GM23338 (cell line): ENCODE data around the gene FAM227B. TPM values are rescaled to one million over a fixed set of nuclear protein-coding genes. Genes with fewer than 3 reads are reported as not detected.

Experiments
- ATAC-seq: fragments of 200-7000 bp; cut with Tn5 transposase; 3 replicates; pipeline ENCODE4 v1.9.1; 2020
- DNase-seq: peaks from one replicate; pipeline ENCODE4 v3.0.0-alpha.2; 2015; ENCODE audit warnings: low spot score
- H2AFZ ChIP-seq: fragments of 200-600 bp; sonication (generic); 2 replicates; pipeline ENCODE4 v1.8.0; 2016; ENCODE audit warnings: antibody characterized with exemption, mild to moderate bottlenecking, moderate library complexity
- H3F3A ChIP-seq: fragments of 200-600 bp; sonication (generic); replicated peaks from 2 replicates; pipeline ENCODE4 v1.8.0; 2017; ENCODE audit warnings: antibody characterized with exemption, mixed run types, low read depth
- H3K27ac ChIP-seq: fragments of 200-600 bp; sonication (generic); 2 replicates; pipeline ENCODE4 v1.6.1; 2016; ENCODE audit warnings: low read depth
- H3K27me3 ChIP-seq: fragments of 200-600 bp; sonication (generic); 2 replicates; pipeline ENCODE4 v1.8.0; 2016; ENCODE audit warnings: mild to moderate bottlenecking, mixed run types, moderate library complexity; ENCODE audit not compliant: insufficient read depth
- H3K36me3 ChIP-seq: fragments of 200-600 bp; sonication (generic); 2 replicates; pipeline ENCODE4 v1.8.0; 2016; ENCODE audit warnings: mild to moderate bottlenecking; ENCODE audit not compliant: insufficient read depth
- H3K4me1 ChIP-seq: fragments of 200-600 bp; sonication (generic); 2 replicates; pipeline ENCODE4 v1.8.0; 2016; ENCODE audit warnings: mild to moderate bottlenecking, moderate library complexity; ENCODE audit not compliant: insufficient read depth
- H3K4me2 ChIP-seq: fragments of 200-600 bp; sonication (generic); 2 replicates; pipeline ENCODE4 v1.7.1; 2017; ENCODE audit warnings: mixed run types
- H3K4me3 ChIP-seq: fragments of 200-600 bp; sonication (generic); 2 replicates; pipeline ENCODE4 v1.6.1; 2016; ENCODE audit warnings: mixed run types
- H3K79me2 ChIP-seq: fragments of 200-600 bp; sonication (generic); replicated peaks from 2 replicates; pipeline ENCODE4 v1.8.0; 2017; ENCODE audit warnings: mild to moderate bottlenecking; ENCODE audit not compliant: insufficient read depth
- H3K9me2 ChIP-seq: fragments of 200-600 bp; sonication (generic); 2 replicates; pipeline ENCODE4 v1.8.0; 2017; ENCODE audit not compliant: insufficient read depth
- H4K20me1 ChIP-seq: fragments of 200-600 bp; sonication (generic); replicated peaks from 2 replicates; pipeline ENCODE4 v1.8.0; 2017; ENCODE audit warnings: mild to moderate bottlenecking; ENCODE audit not compliant: insufficient read depth
- H3K27ac Mint-ChIP-seq: 2 replicates; pipeline ENCODE4 v1.8.0; 2020; ENCODE audit warnings: inconsistent platforms, mild to moderate bottlenecking, moderate library complexity, mixed read lengths
- H3K27me3 Mint-ChIP-seq: 3 replicates; pipeline ENCODE4 v1.8.0; 2022; ENCODE audit warnings: low read depth, mild to moderate bottlenecking, moderate library complexity, mixed read lengths, inconsistent platforms; ENCODE audit not compliant: insufficient read depth, poor library complexity
- H3K36me3 Mint-ChIP-seq: 3 replicates; pipeline ENCODE4 v1.8.0; 2021; ENCODE audit warnings: low read depth, mild to moderate bottlenecking, inconsistent platforms, moderate library complexity, mixed read lengths
- H3K4me1 Mint-ChIP-seq: 3 replicates; pipeline ENCODE4 v1.8.0; 2020; ENCODE audit warnings: mild to moderate bottlenecking, inconsistent platforms, mixed read lengths
- H3K4me3 Mint-ChIP-seq: 3 replicates; pipeline ENCODE4 v1.8.0; 2021; ENCODE audit warnings: moderate library complexity, mild to moderate bottlenecking, inconsistent platforms, mixed read lengths
- H3K9me3 Mint-ChIP-seq: 3 replicates; pipeline ENCODE4 v1.8.0; 2020; ENCODE audit warnings: moderate library complexity, mild to moderate bottlenecking, inconsistent platforms, mixed read lengths
- CREB1 ChIP-seq: fragments of 250-450 bp; sonication (Bioruptor Pico); IDR thresholded peaks from 2 replicates; pipeline ENCODE4 v1.5.0; 2020; ENCODE audit warnings: low read depth, mild to moderate bottlenecking, moderate library complexity
- EZH2phosphoT487 ChIP-seq: fragments of 200-600 bp; sonication (generic); IDR thresholded peaks from one replicate; pipeline ENCODE4 v1.8.1; 2018; ENCODE audit warnings: antibody characterized with exemption; ENCODE audit not compliant: unreplicated experiment
- NANOG ChIP-seq: IDR thresholded peaks from 2 replicates; pipeline ENCODE4 v1.6.1; 2016; ENCODE audit warnings: antibody characterized with exemption, borderline replicate concordance
- ZNF114 ChIP-seq: fragments of 250-450 bp; sonication (Bioruptor Pico); IDR thresholded peaks from 2 replicates; pipeline ENCODE4 v1.5.0; 2020; ENCODE audit warnings: mild to moderate bottlenecking, moderate library complexity
- polyA plus RNA-seq: library from polyadenylated mRNA; unstranded; fragments of >200 nt; fragmentation: Nextera tagmentation; extraction: Ambion mirVana; gene quantifications from 2 replicates; pipeline ENCODE4 v1.2.1, GENCODE V29; 2016
- total RNA-seq: library from RNA; depleted of rRNA; stranded (reverse); fragments of >200 nt; shearing (Covaris generic); gene quantifications from 2 replicates; pipeline ENCODE4 v1.2.3, GENCODE V29; 2014
- TF ChIP-seq, protein P1 (sequence below): IDR thresholded peaks from 2 replicates; pipeline ENCODE4 v1.6.1; 2016; ENCODE audit warnings: antibody characterized with exemption

Gene FAM227B
- total and polyA plus RNA-seq, 2 experiments from 2014 or later = 2.6 to 10.2 TPM

DNA sequence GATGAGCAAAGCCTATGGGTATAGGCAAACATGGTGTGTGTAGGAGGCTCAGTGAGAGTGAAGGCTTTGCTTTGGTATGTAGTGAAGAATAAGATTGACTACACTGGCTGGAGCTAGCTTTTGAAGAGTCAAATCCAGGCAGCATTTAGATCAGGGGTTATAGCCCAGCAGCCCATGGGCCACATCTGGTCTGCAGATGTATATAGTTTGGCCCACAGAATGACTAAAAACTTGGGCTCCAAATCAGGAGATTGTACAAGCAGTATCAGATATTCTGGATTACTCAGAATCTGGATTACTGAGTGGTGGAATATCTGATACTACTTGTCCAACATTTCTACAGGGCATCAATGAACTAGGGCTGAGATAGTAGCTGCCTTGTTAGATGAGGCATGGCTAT lies 290.5 kb downstream of the FAM227B start:
- Histone ChIP-seq H3F3A (no peaks in the 10 kb centered on the region), H3K27ac (peak overlapping the region; percentile 70; the same call in 1 of the 2 replicates), H3K9me2 (no peaks in the 10 kb centered on the region), H3K4me3 (no peak overlapping the region), H2AFZ (no peak overlapping the region), H3K27me3 (no peaks in the 10 kb centered on the region), H3K4me1 (peaks cover 17% of the 10 kb centered on the region), H3K4me2 (no peak overlapping the region), H3K36me3 (no peaks in the 10 kb centered on the region), H3K79me2 (no peaks in the 10 kb centered on the region), H4K20me1 (no peaks in the 10 kb centered on the region)
- Mint-ChIP-seq H3K4me3 (no peak overlapping the region), H3K27ac (peak overlapping the region; percentile 90), H3K36me3 (no peaks in the 10 kb centered on the region; the same call in 2 of the 3 replicates), H3K27me3 (peaks cover 2% of the 10 kb centered on the region), H3K4me1 (peaks cover 51% of the 10 kb centered on the region), H3K9me3 (no peaks in the 10 kb centered on the region)
- TF ChIP-seq ZNF114 (CRISPR knock-in tag) (no peak), EZH2phosphoT487 (no peak)
- TF ChIP-seq, protein P1, sequence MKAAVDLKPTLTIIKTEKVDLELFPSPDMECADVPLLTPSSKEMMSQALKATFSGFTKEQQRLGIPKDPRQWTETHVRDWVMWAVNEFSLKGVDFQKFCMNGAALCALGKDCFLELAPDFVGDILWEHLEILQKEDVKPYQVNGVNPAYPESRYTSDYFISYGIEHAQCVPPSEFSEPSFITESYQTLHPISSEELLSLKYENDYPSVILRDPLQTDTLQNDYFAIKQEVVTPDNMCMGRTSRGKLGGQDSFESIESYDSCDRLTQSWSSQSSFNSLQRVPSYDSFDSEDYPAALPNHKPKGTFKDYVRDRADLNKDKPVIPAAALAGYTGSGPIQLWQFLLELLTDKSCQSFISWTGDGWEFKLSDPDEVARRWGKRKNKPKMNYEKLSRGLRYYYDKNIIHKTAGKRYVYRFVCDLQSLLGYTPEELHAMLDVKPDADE = no peak
- ATAC-seq = no peak
- no peak for DNase-seq

DNA sequence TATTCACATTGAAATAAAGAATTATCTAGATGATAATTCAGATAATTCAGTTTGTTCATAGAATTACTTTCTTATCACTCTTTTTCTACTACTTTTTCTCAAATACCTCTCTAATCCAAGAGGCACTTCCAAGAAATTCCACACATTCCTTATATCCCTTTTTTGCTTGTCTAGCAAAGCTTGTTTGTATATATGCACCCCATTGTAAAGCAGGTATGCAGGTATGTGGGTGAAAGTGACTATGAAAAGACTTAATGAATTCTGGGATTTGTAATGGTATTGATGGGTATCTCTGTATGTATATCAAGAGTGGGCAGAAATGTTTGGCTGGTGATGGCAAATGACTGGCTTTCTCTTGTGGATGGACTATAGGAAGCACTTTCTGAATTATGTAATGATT lies 291.7 kb downstream of the FAM227B start:
- H4K20me1 ChIP-seq = no peaks in the 10 kb centered on the region
- no peaks in the 10 kb centered on the region for H3F3A ChIP-seq
- H3K36me3 Mint-ChIP-seq = no peaks in the 10 kb centered on the region; the same call in 2 of the 3 replicates
- no peak overlapping the region for H2AFZ ChIP-seq
- H3K27ac Mint-ChIP-seq = peak overlapping the region; percentile 98
- no peaks in the 10 kb centered on the region for H3K36me3 ChIP-seq
- peaks cover 2% of the 10 kb centered on the region for H3K27me3 Mint-ChIP-seq
- H3K4me1 Mint-ChIP-seq = peaks cover 59% of the 10 kb centered on the region
- H3K4me1 ChIP-seq = peaks cover 21% of the 10 kb centered on the region
- H3K9me2 ChIP-seq = no peaks in the 10 kb centered on the region
- H3K27me3 ChIP-seq = no peaks in the 10 kb centered on the region
- peak overlapping the region; percentile 52 for H3K4me3 Mint-ChIP-seq
- no peaks in the 10 kb centered on the region for H3K79me2 ChIP-seq
- DNase-seq (peak; percentile 92), ATAC-seq (peak; percentile 95)
- no peak overlapping the region for H3K4me3 ChIP-seq
- H3K9me3 Mint-ChIP-seq = no peaks in the 10 kb centered on the region
- no peak for TF ChIP-seq CREB1 (CRISPR knock-in tag)
- peak; percentile 86 for TF ChIP-seq NANOG
- H3K4me2 ChIP-seq = peak overlapping the region; percentile 6; the same call in 1 of the 2 replicates
- peak overlapping the region; percentile 70 for H3K27ac ChIP-seq

GRCh38 chr15:49327927-49328326 lies 292.7 kb downstream of the FAM227B start:
- TF ChIP-seq, protein P1 = no peak
- H3K4me1 ChIP-seq = peaks cover 31% of the 10 kb centered on the region
- H3K4me2 ChIP-seq = peak overlapping the region; percentile 0
- no peaks in the 10 kb centered on the region for H3K9me2 ChIP-seq
- H3K36me3 ChIP-seq = no peaks in the 10 kb centered on the region
- H3K4me1 Mint-ChIP-seq = peaks cover 66% of the 10 kb centered on the region
- no peaks in the 10 kb centered on the region for H3F3A ChIP-seq
- no peaks in the 10 kb centered on the region for H4K20me1 ChIP-seq
- no peak overlapping the region for H3K4me3 ChIP-seq
- no peak overlapping the region for H2AFZ ChIP-seq
- H3K4me3 Mint-ChIP-seq = no peak overlapping the region
- DNase-seq = no peak
- peak overlapping the region; percentile 98 for H3K27ac Mint-ChIP-seq
- no peaks in the 10 kb centered on the region for H3K27me3 ChIP-seq
- H3K27me3 Mint-ChIP-seq = peaks cover 2% of the 10 kb centered on the region
- ATAC-seq = no peak
- peak overlapping the region; percentile 61 for H3K27ac ChIP-seq
- H3K79me2 ChIP-seq = no peaks in the 10 kb centered on the region
- no peaks in the 10 kb centered on the region; the same call in 2 of the 3 replicates for H3K36me3 Mint-ChIP-seq
- no peaks in the 10 kb centered on the region for H3K9me3 Mint-ChIP-seq
